Stimulated activated CD4-positive, alpha-beta T cell treated with anti-CD3 and anti-CD28 coated beads, Interleukin-1b, Interleukin-23, amount 100 ng/mL, for 48 hours (primary cell): ENCODE measurements around the gene SLC25A20.
"Not testable (repeated sequence)": the region's sequence is repeated elsewhere in the genome, so short reads cannot be mapped to it uniquely, and the experiment has no call there.

Source experiments
- DNase-seq: peaks from one replicate; pipeline ENCODE4 v3.0.0-alpha.2; 2020

The SLC25A20 gene

DNA sequence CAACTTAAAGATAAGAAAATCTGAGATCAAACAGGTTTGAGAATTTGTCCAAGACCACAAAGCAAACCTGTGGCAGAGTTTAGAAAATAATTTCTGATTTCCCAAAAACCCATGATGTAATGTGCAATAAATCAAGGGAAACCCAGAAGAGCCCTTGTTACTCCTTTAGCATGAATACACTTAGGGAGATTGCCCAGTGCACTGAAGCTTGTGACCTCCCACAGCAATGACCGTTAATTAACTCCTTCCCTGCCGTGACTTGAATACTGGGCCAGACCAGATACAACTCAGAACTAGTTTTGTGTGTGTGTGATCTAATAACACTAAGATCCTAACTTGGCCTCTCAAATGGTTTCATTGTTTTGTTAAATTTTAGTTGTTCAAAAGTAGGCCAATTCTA is 53.5 kb downstream of the SLC25A20 start:
- DNase-seq: no peak

DNA sequence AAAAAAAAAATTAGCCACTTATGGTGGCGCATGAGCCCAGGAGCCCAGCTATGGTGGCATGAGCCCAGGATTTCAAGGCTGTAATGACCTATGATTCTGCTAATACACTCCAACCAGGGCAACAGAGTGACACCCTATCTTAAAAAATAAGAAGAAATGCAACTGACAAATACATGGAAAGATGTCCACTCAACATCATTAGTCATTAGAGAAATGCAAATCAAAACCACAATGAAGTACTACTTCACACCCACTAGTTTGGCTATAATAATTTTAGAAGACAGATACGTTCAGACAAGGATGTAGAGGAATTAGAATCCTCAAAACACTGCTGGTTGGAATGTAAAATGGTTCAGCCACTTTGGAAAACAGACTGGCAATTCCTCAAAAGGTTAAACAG is 61.5 kb downstream of the SLC25A20 start:
- DNase-seq: no peak

DNA sequence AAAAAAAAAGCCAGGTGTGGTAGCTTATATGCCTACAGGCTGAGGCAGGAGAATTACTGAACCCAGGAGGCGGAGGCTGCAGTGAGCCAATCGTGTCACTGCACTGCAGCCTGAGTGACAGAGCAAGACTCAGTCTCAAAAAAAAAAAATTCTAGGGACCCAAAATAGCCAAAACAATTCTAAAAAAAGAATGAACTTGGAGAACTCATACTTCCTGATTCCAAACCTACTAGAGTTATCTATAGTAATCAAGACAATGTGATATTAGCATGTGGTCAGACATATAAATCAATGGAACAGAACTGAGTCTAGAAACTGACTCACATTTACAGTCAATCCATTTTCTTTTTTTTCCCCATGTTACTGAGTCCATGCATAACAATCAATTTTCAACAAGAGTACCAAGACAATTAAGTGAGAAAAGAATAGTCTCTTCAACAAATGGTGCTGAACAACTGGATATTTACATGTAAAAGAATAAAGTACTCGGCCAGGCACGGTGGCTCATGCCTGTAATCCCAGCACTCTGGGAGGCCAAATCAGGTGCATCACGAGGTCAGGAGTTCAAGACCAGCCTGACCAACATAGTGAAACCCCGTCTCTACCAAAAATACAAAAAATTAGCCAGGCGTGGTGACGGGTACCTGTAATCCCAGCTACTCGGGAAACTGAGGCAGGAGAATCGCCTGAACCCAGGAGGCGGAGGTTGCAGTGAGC is 62.9 kb downstream of the SLC25A20 start:
- no peak for DNase-seq

DNA sequence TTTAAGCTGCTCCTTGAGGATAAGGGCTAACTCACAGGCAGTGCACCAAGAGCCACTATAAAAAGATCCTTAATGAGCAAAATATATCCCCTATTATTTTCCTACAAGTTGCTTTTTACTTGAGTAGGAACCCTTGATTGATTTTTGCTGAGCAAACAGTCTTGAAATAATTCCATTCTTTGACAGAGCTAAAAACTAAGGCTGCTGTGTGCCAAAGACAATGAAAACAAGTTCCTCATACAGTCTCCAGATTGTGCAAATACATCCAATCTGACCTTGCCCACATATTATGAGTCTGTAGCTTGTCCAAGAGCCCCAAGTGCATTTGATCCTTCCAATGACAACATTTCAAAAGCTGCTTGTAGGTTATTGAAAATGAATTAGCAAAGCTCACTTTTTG is 66.0 kb downstream of the SLC25A20 start:
- DNase-seq: no peak

DNA sequence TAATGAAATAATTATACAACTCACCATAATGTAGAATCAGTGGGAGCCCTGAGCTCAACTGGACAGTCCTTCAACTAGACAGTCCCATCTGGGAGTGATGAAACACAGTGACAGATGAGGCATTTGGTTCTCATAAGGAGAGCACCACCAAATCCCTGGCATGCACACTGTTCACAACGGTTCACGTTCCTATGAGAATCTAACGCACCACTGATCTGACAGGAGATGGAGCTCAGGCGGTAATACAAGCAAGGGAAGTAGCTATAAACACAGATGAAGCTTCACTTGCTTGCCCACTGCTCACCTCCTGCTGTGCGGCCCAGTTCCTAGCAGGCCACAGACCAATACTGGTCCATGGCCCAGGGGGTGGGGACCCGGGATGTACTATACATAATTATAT is 68.0 kb downstream of the SLC25A20 start:
- no peak for DNase-seq

DNA sequence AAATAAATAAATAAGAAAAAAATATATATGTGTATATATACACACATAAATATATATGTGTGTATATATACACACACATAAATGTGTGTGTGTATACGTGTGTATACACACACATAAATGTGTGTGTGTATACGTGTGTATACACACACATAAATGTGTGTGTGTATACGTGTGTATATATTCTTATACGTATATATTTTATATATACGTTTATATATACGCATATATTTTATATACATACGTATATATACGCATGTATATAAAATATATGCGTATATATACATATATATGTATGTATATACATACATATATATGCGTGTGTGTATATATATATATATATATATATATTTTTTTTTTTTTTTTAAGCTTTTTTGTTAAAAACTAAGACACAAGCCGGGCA is 69.2 kb downstream of the SLC25A20 start:
- not testable (repeated sequence) for DNase-seq

DNA sequence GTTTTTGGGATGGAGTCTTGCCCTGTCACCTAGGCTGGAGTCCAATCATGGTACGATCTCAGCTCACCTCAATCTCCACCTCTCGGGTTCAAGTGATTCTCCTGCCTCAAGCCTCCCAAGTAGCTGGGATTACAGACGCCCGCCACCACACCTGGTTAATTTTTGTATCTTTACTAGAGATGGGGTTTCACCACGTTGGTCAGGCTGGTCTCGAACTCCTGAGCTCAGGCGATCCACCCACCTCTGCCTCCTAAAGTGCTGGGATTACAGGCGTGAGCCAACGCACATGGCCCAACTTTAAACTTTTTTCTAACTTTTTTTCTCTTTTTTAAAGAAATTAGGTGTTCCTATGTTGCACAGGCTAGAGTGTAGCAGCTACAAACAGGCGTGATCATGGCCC is 70.8 kb downstream of the SLC25A20 start:
- not testable (repeated sequence) for DNase-seq

DNA sequence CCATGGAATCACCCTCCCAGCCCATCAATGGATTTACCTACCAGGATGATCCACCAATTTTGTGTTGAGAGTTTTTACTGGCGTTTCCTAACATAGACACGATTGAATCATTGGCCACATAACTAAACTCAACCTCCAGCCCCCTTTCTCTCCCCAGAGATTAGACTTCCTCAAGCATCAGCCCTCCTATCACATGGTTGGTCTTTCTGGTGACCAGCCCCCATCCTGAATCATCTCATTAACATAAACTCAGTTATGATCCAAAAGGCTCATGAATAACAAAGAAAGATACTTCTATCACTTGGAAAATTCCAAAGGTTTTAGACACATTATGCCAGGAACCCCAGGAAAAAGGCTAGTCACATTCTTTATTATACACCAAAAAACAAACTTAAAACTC is 72.2 kb downstream of the SLC25A20 start:
- DNase-seq: no peak

DNA sequence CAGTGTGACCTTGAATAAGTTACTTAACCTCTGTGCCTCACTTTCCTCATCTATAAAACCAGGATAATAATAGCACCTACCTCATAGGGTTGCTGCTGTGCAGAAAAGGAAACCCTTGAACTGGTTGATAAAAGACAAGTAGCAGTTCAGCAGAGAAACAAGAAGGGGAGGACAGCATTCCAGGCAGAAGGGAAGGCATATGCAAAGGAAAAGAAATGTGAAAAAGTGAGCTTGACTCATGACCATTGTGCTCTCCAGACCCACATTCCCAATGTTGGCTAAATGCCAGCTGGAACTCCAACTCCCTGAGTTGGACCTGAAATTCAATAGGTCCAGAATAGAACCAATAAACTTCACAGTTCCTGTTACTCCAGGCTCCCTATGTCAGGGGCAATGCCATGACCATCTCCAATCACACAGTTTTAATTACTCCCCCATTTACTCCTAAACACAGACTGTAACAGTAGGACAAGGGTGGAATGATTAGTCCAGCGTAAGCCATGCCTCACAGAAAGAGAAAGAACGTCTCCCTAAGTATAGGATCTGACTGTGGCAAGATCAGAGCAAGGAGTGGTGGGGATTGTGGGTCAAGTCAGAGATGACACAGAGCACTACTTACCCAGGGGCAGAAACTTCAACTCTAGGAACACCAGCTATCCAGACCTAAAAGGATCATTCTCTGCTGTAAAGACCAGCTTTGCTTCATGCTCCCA is 77.9 kb downstream of the SLC25A20 start:
- DNase-seq: no peak

DNA sequence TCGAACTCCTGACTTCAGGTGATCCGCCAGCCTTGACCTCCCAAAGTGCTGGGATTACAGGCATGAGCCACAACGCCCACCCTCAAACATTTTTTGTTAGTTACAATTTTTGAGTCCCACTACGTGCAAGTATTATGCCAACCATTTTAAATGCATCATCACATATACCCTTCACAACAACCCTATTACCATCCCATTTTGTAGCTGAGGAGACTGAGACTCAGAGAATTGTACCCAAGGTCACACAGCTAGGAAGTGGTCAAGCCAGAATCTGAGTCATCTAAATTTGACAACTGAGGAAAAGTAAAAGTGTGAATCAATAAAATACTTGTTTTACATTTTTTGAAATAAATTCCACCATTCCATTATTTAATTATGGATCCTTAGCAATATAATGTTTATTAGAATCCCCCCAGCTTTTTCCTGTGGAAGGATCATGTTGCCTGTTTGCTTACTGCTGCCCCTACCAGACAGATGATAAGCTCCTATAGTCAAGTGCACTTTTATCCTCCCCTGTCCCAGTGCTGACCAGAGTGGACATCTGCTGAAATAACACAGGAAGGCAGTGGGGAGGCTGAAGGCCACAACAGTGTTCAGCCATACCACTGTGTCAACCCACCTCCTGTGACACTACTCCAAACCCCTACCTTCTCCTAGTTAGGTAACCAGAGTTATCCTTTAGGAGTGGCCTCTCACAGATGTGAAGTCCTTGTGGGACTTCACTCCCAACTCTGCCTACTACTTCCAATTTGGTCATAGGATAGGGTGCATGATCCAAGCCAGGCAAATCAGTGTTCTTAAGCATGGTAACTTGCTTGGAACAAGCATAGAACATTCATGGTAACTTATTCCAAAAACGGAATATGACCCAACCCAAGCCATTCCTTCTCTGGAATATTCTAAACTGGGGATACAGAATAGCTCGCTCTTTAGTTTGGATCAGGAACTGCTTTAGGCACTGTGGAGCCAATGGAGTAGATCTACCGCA is 79.2 kb downstream of the SLC25A20 start:
- DNase-seq: no peak

DNA sequence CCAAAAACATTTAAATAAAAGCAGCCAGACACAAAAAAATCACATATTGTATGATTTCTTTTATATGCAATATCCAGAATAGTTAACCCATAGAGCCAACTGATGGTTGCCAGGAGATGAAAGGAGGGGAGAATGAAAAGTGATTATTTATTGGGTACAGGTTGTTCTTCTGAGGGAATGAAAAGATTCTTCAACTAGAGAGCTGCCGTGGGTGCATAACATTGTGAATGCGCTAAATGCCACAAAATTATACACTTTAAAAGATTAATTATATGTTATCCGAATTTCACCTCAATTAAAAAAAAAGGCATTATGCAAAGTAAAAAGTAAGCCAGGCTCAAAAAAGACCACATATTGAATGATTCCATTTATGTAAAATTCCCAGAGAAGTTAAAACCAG is 87.2 kb downstream of the SLC25A20 start:
- no peak for DNase-seq
